ENCODE data around the gene SNN.

DNA sequence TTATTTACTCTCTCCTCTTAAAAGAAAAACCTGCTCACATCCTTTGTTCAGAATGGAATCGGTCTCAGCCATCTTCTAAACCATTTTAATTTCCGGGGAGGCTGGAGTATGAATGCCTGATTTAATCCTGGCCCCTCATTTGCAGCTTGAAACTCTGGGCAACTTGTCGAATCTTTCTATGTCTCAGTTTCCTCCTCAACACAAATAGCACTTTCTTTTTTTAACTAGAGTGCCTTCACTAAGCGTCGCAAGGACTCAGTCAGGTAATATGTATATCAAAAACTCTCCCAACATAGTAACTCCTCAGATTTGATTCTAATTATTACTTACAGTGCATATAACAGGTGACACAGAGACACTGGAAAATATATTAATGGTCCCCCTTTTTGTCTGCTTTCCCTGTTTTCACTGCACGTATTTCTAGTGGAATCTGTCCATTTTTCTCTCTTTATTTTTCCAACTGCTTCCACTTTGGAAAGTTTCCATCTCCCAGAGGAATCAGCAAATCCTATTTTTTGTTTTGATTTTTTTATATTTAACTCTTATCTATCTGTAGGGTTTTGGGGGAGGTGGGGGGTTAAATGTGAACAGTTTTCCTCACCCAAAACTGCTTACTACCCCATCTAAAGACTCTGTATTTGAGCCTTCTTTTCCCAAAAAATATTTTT lies 18.6 kb downstream of the SNN start:
- TF ChIP-seq POLR2AphosphoS5 (IDR thresholded peaks at IDR 0.05), result no peak
- TF ChIP-seq, protein P1, sequence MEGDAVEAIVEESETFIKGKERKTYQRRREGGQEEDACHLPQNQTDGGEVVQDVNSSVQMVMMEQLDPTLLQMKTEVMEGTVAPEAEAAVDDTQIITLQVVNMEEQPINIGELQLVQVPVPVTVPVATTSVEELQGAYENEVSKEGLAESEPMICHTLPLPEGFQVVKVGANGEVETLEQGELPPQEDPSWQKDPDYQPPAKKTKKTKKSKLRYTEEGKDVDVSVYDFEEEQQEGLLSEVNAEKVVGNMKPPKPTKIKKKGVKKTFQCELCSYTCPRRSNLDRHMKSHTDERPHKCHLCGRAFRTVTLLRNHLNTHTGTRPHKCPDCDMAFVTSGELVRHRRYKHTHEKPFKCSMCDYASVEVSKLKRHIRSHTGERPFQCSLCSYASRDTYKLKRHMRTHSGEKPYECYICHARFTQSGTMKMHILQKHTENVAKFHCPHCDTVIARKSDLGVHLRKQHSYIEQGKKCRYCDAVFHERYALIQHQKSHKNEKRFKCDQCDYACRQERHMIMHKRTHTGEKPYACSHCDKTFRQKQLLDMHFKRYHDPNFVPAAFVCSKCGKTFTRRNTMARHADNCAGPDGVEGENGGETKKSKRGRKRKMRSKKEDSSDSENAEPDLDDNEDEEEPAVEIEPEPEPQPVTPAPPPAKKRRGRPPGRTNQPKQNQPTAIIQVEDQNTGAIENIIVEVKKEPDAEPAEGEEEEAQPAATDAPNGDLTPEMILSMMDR (IDR thresholded peaks at IDR 0.05), result no peak

Measured in sigmoid colon (tissue), 4 donors.